HEK293 (cell line): Measurements from ENCODE around the gene MAGI2.

ENCODE experiments used
- TF ChIP-seq, protein P1 (sequence below): fragments of 450-650 bp; formaldehyde crosslinking; IDR thresholded peaks from 2 replicates; pipeline ENCODE4 v1.5.1; 2016; ENCODE audit warnings: missing biosample characterization, missing genetic modification characterization
- TF ChIP-seq, protein P2 (sequence below): fragments of 450-650 bp; formaldehyde crosslinking; IDR thresholded peaks from 2 replicates; pipeline ENCODE4 v1.5.1; 2016; ENCODE audit warnings: missing biosample characterization, missing genetic modification characterization
- TF ChIP-seq, protein P3 (sequence below): fragments of 450-650 bp; formaldehyde crosslinking; IDR thresholded peaks from 2 replicates; pipeline ENCODE4 v1.5.1; 2016; ENCODE audit warnings: missing biosample characterization, missing genetic modification characterization
- TF ChIP-seq, protein P4 (sequence below): fragments of 450-650 bp; formaldehyde crosslinking; IDR thresholded peaks from 2 replicates; pipeline ENCODE4 v1.5.1; 2016; ENCODE audit warnings: missing biosample characterization, missing genetic modification characterization

DNA sequence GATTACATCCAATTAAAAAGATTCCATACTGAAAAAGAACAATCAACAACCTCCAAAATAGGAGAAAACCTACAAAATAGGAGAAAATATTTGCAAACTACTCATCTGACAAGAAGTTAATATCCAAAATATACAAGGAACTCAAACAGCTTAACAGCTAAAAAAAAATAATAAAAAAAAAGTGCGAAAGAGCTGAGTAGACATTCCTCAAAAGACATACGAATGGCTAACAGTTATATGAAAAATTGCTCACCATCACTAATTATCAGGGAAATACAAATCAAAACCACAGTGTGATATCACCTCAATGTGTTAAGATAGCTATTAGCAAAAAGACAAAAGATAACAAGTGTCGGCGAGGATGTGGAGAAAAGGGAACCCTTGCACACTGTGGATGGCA lies 1204.6 kb downstream of the MAGI2 start:
- TF ChIP-seq, protein P1, sequence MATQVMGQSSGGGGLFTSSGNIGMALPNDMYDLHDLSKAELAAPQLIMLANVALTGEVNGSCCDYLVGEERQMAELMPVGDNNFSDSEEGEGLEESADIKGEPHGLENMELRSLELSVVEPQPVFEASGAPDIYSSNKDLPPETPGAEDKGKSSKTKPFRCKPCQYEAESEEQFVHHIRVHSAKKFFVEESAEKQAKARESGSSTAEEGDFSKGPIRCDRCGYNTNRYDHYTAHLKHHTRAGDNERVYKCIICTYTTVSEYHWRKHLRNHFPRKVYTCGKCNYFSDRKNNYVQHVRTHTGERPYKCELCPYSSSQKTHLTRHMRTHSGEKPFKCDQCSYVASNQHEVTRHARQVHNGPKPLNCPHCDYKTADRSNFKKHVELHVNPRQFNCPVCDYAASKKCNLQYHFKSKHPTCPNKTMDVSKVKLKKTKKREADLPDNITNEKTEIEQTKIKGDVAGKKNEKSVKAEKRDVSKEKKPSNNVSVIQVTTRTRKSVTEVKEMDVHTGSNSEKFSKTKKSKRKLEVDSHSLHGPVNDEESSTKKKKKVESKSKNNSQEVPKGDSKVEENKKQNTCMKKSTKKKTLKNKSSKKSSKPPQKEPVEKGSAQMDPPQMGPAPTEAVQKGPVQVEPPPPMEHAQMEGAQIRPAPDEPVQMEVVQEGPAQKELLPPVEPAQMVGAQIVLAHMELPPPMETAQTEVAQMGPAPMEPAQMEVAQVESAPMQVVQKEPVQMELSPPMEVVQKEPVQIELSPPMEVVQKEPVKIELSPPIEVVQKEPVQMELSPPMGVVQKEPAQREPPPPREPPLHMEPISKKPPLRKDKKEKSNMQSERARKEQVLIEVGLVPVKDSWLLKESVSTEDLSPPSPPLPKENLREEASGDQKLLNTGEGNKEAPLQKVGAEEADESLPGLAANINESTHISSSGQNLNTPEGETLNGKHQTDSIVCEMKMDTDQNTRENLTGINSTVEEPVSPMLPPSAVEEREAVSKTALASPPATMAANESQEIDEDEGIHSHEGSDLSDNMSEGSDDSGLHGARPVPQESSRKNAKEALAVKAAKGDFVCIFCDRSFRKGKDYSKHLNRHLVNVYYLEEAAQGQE: no peak
- TF ChIP-seq, protein P2, sequence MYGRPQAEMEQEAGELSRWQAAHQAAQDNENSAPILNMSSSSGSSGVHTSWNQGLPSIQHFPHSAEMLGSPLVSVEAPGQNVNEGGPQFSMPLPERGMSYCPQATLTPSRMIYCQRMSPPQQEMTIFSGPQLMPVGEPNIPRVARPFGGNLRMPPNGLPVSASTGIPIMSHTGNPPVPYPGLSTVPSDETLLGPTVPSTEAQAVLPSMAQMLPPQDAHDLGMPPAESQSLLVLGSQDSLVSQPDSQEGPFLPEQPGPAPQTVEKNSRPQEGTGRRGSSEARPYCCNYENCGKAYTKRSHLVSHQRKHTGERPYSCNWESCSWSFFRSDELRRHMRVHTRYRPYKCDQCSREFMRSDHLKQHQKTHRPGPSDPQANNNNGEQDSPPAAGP (tag by site-specific recombination): no peak
- TF ChIP-seq, protein P3, sequence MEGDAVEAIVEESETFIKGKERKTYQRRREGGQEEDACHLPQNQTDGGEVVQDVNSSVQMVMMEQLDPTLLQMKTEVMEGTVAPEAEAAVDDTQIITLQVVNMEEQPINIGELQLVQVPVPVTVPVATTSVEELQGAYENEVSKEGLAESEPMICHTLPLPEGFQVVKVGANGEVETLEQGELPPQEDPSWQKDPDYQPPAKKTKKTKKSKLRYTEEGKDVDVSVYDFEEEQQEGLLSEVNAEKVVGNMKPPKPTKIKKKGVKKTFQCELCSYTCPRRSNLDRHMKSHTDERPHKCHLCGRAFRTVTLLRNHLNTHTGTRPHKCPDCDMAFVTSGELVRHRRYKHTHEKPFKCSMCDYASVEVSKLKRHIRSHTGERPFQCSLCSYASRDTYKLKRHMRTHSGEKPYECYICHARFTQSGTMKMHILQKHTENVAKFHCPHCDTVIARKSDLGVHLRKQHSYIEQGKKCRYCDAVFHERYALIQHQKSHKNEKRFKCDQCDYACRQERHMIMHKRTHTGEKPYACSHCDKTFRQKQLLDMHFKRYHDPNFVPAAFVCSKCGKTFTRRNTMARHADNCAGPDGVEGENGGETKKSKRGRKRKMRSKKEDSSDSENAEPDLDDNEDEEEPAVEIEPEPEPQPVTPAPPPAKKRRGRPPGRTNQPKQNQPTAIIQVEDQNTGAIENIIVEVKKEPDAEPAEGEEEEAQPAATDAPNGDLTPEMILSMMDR: no peak
- TF ChIP-seq, protein P4, sequence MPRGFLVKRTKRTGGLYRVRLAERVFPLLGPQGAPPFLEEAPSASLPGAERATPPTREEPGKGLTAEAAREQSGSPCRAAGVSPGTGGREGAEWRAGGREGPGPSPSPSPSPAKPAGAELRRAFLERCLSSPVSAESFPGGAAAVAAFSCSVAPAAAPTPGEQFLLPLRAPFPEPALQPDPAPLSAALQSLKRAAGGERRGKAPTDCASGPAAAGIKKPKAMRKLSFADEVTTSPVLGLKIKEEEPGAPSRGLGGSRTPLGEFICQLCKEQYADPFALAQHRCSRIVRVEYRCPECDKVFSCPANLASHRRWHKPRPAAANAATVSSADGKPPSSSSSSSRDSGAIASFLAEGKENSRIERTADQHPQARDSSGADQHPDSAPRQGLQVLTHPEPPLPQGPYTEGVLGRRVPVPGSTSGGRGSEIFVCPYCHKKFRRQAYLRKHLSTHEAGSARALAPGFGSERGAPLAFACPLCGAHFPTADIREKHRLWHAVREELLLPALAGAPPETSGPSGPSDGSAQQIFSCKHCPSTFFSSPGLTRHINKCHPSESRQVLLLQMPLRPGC (tag by site-specific recombination): no peak
